RWPE2 (cell line): ENCODE measurements around the gene SPON1.

Experiments used
- ATAC-seq: fragments of 200-7000 bp; cut with Tn5 transposase; 3 replicates; pipeline ENCODE4 v1.9.1; 2021; ENCODE audit warnings: low read depth
- DNase-seq: peaks from one replicate; pipeline ENCODE4 v3.0.0-alpha.2; 2020; ENCODE audit warnings: low spot score
- H3K27ac ChIP-seq: fragments of 450-650 bp; 2 replicates; pipeline ENCODE4 v1.5.1; 2017; ENCODE audit warnings: mild to moderate bottlenecking; ENCODE audit not compliant: poor library complexity, severe bottlenecking
- H3K27me3 ChIP-seq: fragments of 250-450 bp; sonication (Bioruptor Pico); 2 replicates; pipeline ENCODE4 v1.5.1; 2021; ENCODE audit warnings: mild to moderate bottlenecking, moderate library complexity; ENCODE audit not compliant: insufficient read depth, poor library complexity, severe bottlenecking
- H3K36me3 ChIP-seq: fragments of 250-450 bp; sonication (Bioruptor Pico); 2 replicates; pipeline ENCODE4 v1.5.1; 2020; ENCODE audit warnings: low read depth, mild to moderate bottlenecking, moderate library complexity
- H3K4me1 ChIP-seq: fragments of 250-450 bp; sonication (Bioruptor Pico); 2 replicates; pipeline ENCODE4 v1.5.1; 2021; ENCODE audit warnings: mild to moderate bottlenecking, moderate library complexity; ENCODE audit not compliant: insufficient read depth, poor library complexity, severe bottlenecking
- H3K4me3 ChIP-seq: fragments of 250-450 bp; sonication (Bioruptor Pico); 2 replicates; pipeline ENCODE4 v1.5.1; 2021; ENCODE audit warnings: mild to moderate bottlenecking, moderate library complexity; ENCODE audit not compliant: severe bottlenecking
- H3K9me3 ChIP-seq: fragments of 250-450 bp; sonication (Bioruptor Pico); 2 replicates; pipeline ENCODE4 v1.5.1; 2021; ENCODE audit warnings: mild to moderate bottlenecking, moderate library complexity; ENCODE audit not compliant: severe bottlenecking
- TF ChIP-seq, protein P1 (sequence below): fragments of 450-650 bp; IDR thresholded peaks from one replicate; pipeline ENCODE4 v1.5.1; 2017; ENCODE audit warnings: mild to moderate bottlenecking, moderate library complexity; ENCODE audit not compliant: poor library complexity, severe bottlenecking

Gene SPON1

DNA sequence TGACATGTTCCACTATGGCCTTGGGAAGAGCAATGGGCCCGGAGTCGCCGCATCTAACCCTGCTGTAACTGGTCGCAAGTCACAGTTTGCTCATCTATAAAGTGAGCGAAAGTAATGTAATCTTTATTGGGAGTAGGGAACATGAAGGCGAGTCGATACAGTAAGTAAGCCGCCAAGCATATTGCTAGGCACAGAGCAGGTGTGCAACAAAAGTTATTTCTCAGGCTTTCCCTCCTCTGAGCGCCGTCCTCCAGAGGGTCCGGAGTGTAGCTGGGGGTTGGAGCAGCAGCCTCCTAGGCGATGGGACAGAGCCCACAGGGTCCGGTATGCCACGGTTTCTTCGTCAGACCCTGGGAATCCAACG is 343 bp upstream of the SPON1 start:
- H3K27me3 ChIP-seq = peaks cover 96% of the 10 kb centered on the region
- H3K27ac ChIP-seq = no peak overlapping the region
- H3K4me1 ChIP-seq = no peaks in the 10 kb centered on the region
- ATAC-seq (no peak), DNase-seq (no peak)
- TF ChIP-seq, protein P1, sequence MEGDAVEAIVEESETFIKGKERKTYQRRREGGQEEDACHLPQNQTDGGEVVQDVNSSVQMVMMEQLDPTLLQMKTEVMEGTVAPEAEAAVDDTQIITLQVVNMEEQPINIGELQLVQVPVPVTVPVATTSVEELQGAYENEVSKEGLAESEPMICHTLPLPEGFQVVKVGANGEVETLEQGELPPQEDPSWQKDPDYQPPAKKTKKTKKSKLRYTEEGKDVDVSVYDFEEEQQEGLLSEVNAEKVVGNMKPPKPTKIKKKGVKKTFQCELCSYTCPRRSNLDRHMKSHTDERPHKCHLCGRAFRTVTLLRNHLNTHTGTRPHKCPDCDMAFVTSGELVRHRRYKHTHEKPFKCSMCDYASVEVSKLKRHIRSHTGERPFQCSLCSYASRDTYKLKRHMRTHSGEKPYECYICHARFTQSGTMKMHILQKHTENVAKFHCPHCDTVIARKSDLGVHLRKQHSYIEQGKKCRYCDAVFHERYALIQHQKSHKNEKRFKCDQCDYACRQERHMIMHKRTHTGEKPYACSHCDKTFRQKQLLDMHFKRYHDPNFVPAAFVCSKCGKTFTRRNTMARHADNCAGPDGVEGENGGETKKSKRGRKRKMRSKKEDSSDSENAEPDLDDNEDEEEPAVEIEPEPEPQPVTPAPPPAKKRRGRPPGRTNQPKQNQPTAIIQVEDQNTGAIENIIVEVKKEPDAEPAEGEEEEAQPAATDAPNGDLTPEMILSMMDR = no peak
- H3K4me3 ChIP-seq = no peak overlapping the region
- H3K9me3 ChIP-seq = no peaks in the 10 kb centered on the region
- no peaks in the 10 kb centered on the region for H3K36me3 ChIP-seq

DNA sequence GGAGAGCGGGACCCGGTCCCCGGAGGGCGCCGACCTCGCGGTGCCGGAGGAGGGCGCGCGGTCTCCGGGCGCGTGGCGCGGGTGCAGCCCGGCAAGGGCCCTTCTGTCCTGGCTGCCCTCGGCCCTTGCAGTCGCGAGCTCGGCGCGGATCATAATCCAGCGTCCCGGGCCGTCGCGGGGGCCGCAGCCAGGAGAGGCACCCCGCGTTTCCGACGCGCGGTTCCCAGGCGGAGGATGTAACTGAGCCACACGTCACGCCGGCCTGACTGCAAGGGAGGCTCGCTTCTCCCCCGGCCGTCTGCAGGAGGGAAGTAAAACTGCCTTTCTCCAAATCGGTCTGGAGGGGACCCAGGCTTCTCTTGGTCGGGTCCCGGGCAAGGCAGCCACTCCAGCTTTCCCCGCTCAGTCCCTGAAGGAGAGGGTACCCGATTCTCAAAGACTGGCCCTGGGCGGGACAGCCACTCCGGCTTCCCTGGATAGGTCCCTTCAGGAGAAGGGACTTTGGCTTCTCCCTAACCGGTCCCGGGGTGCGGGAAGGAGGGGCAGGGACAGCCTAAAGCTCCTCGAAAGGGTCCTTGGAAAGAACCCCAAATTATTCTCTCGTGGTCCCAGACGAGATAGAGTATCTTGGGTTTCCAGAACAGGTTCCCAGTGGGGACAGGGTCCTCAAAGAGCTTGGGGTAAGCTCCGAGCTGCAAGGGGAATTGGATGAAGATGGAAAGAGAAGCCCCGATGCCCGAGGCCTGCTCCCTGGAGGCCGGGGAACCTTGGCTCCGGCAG is 836 bp downstream of the SPON1 start:
- no peak for DNase-seq
- Histone ChIP-seq H3K27me3 (peaks cover 93% of the 10 kb centered on the region), H3K4me1 (no peaks in the 10 kb centered on the region), H3K36me3 (no peaks in the 10 kb centered on the region), H3K9me3 (no peaks in the 10 kb centered on the region), H3K4me3 (no peak overlapping the region), H3K27ac (no peak overlapping the region)
- TF ChIP-seq, protein P1 = no peak
- no peak; the same call in 1 of the 3 replicates for ATAC-seq

DNA sequence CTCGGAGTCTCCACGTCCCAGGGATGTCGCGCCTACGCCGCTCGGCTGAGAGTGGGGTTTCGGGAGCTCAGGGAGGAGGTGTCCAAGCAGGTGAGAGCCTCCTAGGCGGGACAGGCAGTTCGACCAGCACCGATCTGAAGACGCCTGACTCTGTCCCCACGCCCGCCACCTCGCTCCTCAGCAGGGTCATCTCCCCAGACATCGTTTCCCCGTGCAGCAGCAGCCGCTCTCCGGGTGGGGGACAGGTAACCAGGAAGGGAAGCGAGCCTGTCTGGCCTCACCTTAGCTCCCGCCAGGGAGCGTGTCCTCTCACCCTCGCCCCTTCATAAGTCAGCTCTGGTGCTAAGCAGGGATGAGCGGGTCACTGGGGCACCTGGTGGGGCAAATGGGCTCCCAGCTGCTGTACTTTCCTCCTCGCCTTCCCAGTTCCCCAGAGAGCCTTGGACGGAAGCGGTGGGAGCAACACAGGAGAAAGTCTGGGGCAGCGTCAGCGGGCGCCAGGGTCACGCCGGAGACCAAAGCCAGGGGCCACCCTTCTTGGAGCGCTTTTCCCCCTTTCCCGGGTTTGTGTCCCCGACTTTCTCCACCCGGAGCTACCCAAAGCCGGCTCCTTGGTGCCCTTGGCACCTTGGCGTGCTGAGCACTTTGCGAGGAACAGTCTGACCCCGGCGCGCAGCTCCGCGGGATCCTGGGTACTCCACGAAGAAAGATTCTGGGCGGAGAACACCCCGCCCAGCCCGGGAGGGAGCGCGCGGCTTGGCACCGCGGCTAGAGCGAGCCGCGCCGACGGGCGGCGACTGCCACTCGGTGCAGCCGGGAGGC is 1.6 kb downstream of the SPON1 start:
- Histone ChIP-seq H3K27ac (no peak overlapping the region), H3K9me3 (no peaks in the 10 kb centered on the region), H3K4me3 (no peak overlapping the region), H3K4me1 (no peaks in the 10 kb centered on the region), H3K36me3 (no peaks in the 10 kb centered on the region), H3K27me3 (peaks cover 89% of the 10 kb centered on the region)
- DNase-seq = no peak
- ATAC-seq = peak; percentile 26; the same call in 1 of the 3 replicates
- TF ChIP-seq, protein P1 = no peak

DNA sequence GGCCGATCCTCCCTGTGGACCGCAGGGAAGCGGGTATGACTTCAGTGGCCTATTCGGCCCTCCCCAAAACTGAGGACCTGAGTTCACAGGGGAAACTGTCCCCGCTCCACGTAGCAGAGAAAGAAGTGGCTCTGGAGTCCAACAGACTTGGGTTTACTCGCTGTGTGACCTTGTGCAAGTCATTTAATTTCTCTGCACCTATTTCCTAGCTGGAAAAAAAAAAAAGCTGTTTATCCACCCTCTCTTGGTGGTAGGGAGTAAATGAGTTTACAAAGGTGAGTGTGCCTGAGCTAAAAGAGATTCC is 2.2 kb downstream of the SPON1 start:
- Histone ChIP-seq H3K27ac (no peak overlapping the region), H3K9me3 (no peaks in the 10 kb centered on the region), H3K27me3 (peaks cover 85% of the 10 kb centered on the region), H3K36me3 (no peaks in the 10 kb centered on the region), H3K4me3 (no peak overlapping the region), H3K4me1 (no peaks in the 10 kb centered on the region)
- ATAC-seq = no peak
- no peak for DNase-seq
- TF ChIP-seq, protein P1 = no peak

DNA sequence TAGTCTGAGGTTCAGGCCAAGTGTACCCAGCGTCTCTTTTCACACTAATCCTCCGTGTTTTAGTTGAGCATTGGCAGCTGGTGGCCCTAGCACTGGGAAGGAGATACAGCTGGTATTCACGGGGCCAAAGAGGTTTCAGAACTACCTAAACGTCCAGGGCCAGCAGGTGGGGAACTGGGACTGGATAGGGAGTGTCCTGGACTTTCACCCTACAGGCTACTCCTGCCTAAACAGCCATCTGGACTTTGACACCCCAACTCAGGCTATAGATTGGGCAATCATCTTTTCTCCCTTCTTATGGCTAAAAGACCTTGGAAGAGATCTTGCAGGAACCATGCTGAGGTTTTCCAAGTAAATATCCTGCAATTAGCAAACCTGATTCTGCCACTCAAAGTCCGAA is 2.8 kb downstream of the SPON1 start:
- ATAC-seq (no peak), DNase-seq (no peak)
- no peak overlapping the region for H3K27ac ChIP-seq
- TF ChIP-seq, protein P1 = no peak
- no peaks in the 10 kb centered on the region for H3K4me1 ChIP-seq
- peaks cover 80% of the 10 kb centered on the region for H3K27me3 ChIP-seq
- H3K4me3 ChIP-seq = no peak overlapping the region
- no peaks in the 10 kb centered on the region for H3K36me3 ChIP-seq
- no peaks in the 10 kb centered on the region for H3K9me3 ChIP-seq
